OCI-LY1 (cell line): Measurements from ENCODE around the gene APOA4.

Experiments used
- H2AFZ ChIP-seq: fragments of 200-600 bp; sonication (generic), shearing (Covaris generic); 2 replicates; pipeline ENCODE4 v1.6.0; 2014; ENCODE audit warnings: antibody characterized with exemption, mild to moderate bottlenecking, low read length
- H3F3A ChIP-seq: fragments of 200-600 bp; sonication (generic), shearing (Covaris generic); 2 replicates; pipeline ENCODE4 v1.6.0; 2014; ENCODE audit warnings: mild to moderate bottlenecking, antibody characterized with exemption, low read length, moderate library complexity; ENCODE audit not compliant: insufficient read depth
- H3K27ac ChIP-seq: fragments of 200-600 bp; sonication (generic); 2 replicates; pipeline ENCODE4 v1.5.1; 2014; ENCODE audit warnings: low read length, mixed run types, mild to moderate bottlenecking, low read depth; ENCODE audit not compliant: poor library complexity, severe bottlenecking
- H3K27me3 ChIP-seq: fragments of 200-600 bp; sonication (generic); 2 replicates; pipeline ENCODE4 v1.6.0; 2014; ENCODE audit warnings: antibody characterized with exemption, mild to moderate bottlenecking, low read length, moderate library complexity; ENCODE audit not compliant: insufficient read depth
- H3K36me3 ChIP-seq: fragments of 200-600 bp; sonication (generic); 2 replicates; pipeline ENCODE4 v1.6.1; 2014; ENCODE audit warnings: mild to moderate bottlenecking, antibody characterized with exemption, low read length, moderate library complexity, mixed read lengths; ENCODE audit not compliant: insufficient read depth
- H3K4me1 ChIP-seq: fragments of 200-600 bp; sonication (generic); 2 replicates; pipeline ENCODE4 v1.5.1; 2014; ENCODE audit warnings: mild to moderate bottlenecking, low read length, moderate library complexity; ENCODE audit not compliant: insufficient read depth, severe bottlenecking
- H3K4me2 ChIP-seq: fragments of 200-600 bp; sonication (generic), shearing (Covaris generic); 2 replicates; pipeline ENCODE4 v1.6.1; 2014; ENCODE audit warnings: low read length
- H3K4me3 ChIP-seq: fragments of 200-600 bp; sonication (generic); 2 replicates; pipeline ENCODE4 v1.5.1; 2014; ENCODE audit warnings: low read length, low read depth, mild to moderate bottlenecking, mixed read lengths; ENCODE audit not compliant: poor library complexity, severe bottlenecking
- H3K79me2 ChIP-seq: fragments of 200-600 bp; shearing (Covaris generic); 2 replicates; pipeline ENCODE4 v1.6.1; 2016; ENCODE audit warnings: mixed run types, low read length, mixed read lengths; ENCODE audit not compliant: insufficient read depth
- H3K9ac ChIP-seq: fragments of 200-600 bp; sonication (generic), shearing (Covaris generic); 2 replicates; pipeline ENCODE4 v1.6.1; 2014; ENCODE audit warnings: mild to moderate bottlenecking, low read length, mixed read lengths
- H3K9me2 ChIP-seq: fragments of 200-600 bp; sonication (generic), shearing (Covaris generic); 2 replicates; pipeline ENCODE4 v1.6.1; 2014; ENCODE audit warnings: low read depth, mild to moderate bottlenecking, low read length, mixed read lengths
- H3K9me3 ChIP-seq: fragments of 200-600 bp; shearing (Covaris generic); 2 replicates; pipeline ENCODE4 v1.6.1; 2014; ENCODE audit warnings: low read length, mixed read lengths
- H4K20me1 ChIP-seq: fragments of 200-600 bp; sonication (generic), shearing (Covaris generic); 2 replicates; pipeline ENCODE4 v1.6.0; 2016; ENCODE audit warnings: mild to moderate bottlenecking, low read length; ENCODE audit not compliant: insufficient read depth
- EZH2 ChIP-seq: fragments of 200-600 bp; sonication (generic), shearing (Covaris generic); IDR thresholded peaks from 2 replicates; pipeline ENCODE4 v1.8.0; 2017; ENCODE audit warnings: borderline replicate concordance, mixed run types, mild to moderate bottlenecking, antibody characterized with exemption, low read length, moderate library complexity, mixed read lengths
- TF ChIP-seq, protein P1 (sequence below): fragments of 200-600 bp; sonication (generic), shearing (Covaris generic); IDR thresholded peaks from 2 replicates; pipeline ENCODE4 v1.5.1; 2017; ENCODE audit warnings: mild to moderate bottlenecking, antibody characterized with exemption, low read length, moderate library complexity, mixed read lengths

APOA4 gene

GRCh38 chr11:116857316-116857715 is 34.2 kb upstream of the APOA4 start:
- Histone ChIP-seq H3K4me3 (no peak overlapping the region), H3K4me1 (peaks cover 25% of the 10 kb centered on the region), H2AFZ (no peak overlapping the region), H3K36me3 (peaks cover 76% of the 10 kb centered on the region), H3K27ac (no peak overlapping the region), H3K27me3 (no peaks in the 10 kb centered on the region), H3K9me2 (no peaks in the 10 kb centered on the region), H3K9ac (no peak overlapping the region), H3K79me2 (no peaks in the 10 kb centered on the region), H3F3A (no peaks in the 10 kb centered on the region), H3K4me2 (no peak overlapping the region), H3K9me3 (no peaks in the 10 kb centered on the region), H4K20me1 (no peaks in the 10 kb centered on the region)
- no peak for TF ChIP-seq EZH2
- TF ChIP-seq, protein P1, sequence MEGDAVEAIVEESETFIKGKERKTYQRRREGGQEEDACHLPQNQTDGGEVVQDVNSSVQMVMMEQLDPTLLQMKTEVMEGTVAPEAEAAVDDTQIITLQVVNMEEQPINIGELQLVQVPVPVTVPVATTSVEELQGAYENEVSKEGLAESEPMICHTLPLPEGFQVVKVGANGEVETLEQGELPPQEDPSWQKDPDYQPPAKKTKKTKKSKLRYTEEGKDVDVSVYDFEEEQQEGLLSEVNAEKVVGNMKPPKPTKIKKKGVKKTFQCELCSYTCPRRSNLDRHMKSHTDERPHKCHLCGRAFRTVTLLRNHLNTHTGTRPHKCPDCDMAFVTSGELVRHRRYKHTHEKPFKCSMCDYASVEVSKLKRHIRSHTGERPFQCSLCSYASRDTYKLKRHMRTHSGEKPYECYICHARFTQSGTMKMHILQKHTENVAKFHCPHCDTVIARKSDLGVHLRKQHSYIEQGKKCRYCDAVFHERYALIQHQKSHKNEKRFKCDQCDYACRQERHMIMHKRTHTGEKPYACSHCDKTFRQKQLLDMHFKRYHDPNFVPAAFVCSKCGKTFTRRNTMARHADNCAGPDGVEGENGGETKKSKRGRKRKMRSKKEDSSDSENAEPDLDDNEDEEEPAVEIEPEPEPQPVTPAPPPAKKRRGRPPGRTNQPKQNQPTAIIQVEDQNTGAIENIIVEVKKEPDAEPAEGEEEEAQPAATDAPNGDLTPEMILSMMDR = no peak

DNA sequence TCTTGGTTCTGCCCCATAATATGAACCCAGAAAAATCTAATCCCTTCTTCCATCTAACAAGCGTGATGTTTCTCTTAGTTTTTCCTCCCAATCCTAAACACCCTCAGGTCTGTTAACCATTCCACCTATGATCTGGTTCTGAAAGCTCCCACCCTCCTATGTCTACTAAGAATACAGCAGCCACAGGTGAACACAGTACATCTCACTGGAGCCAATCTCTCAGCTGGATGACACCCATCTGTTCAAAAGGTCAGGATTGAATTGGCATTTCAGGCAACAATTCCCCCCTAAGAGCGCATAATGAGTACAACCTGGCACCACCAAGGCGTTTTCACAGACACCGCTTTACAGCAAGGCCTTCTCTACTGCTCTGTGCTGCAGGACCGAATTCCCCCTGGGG is 33.3 kb upstream of the APOA4 start:
- no peak overlapping the region for H3K9ac ChIP-seq
- H3K4me3 ChIP-seq = no peak overlapping the region
- H4K20me1 ChIP-seq = no peaks in the 10 kb centered on the region
- H3K4me1 ChIP-seq = peaks cover 32% of the 10 kb centered on the region
- no peak overlapping the region for H3K27ac ChIP-seq
- H3K4me2 ChIP-seq = no peak overlapping the region
- H2AFZ ChIP-seq = no peak overlapping the region
- H3K36me3 ChIP-seq = peaks cover 67% of the 10 kb centered on the region
- no peaks in the 10 kb centered on the region for H3K27me3 ChIP-seq
- TF ChIP-seq, protein P1 = no peak
- no peak for TF ChIP-seq EZH2
- no peaks in the 10 kb centered on the region for H3K79me2 ChIP-seq
- H3K9me2 ChIP-seq = no peaks in the 10 kb centered on the region
- no peaks in the 10 kb centered on the region for H3K9me3 ChIP-seq
- no peaks in the 10 kb centered on the region for H3F3A ChIP-seq

- H3K9me2 ChIP-seq = no peaks in the 10 kb centered on the region
- H3K79me2 ChIP-seq = no peaks in the 10 kb centered on the region
- H3K4me3 ChIP-seq = no peak overlapping the region
- H3K9ac ChIP-seq = no peak overlapping the region
- H3K27ac ChIP-seq = no peak overlapping the region
- peaks cover 32% of the 10 kb centered on the region for H3K4me1 ChIP-seq
- no peaks in the 10 kb centered on the region for H4K20me1 ChIP-seq
- no peak overlapping the region for H3K4me2 ChIP-seq
- no peak overlapping the region for H2AFZ ChIP-seq
- H3K9me3 ChIP-seq = no peaks in the 10 kb centered on the region
- H3K27me3 ChIP-seq = no peaks in the 10 kb centered on the region
- H3K36me3 ChIP-seq = peaks cover 58% of the 10 kb centered on the region
- no peaks in the 10 kb centered on the region for H3F3A ChIP-seq
- TF ChIP-seq, protein P1 = no peak
- TF ChIP-seq EZH2 = no peak
Measured at GRCh38 chr11:116855413-116855812, 32.3 kb upstream of the APOA4 start.
